Measurements from ENCODE around the gene RNF34. TPM values are rescaled to one million over a fixed set of nuclear protein-coding genes. Genes with fewer than 3 reads are reported as not detected.
A peak's percentile ranks its signal among the peaks of the same experiment; 100 is the strongest.

The RNF34 gene
- polyA plus RNA-seq, 1 of the 3 experiments (the other 2 are of a cell fraction) = 29.4 TPM

DNA sequence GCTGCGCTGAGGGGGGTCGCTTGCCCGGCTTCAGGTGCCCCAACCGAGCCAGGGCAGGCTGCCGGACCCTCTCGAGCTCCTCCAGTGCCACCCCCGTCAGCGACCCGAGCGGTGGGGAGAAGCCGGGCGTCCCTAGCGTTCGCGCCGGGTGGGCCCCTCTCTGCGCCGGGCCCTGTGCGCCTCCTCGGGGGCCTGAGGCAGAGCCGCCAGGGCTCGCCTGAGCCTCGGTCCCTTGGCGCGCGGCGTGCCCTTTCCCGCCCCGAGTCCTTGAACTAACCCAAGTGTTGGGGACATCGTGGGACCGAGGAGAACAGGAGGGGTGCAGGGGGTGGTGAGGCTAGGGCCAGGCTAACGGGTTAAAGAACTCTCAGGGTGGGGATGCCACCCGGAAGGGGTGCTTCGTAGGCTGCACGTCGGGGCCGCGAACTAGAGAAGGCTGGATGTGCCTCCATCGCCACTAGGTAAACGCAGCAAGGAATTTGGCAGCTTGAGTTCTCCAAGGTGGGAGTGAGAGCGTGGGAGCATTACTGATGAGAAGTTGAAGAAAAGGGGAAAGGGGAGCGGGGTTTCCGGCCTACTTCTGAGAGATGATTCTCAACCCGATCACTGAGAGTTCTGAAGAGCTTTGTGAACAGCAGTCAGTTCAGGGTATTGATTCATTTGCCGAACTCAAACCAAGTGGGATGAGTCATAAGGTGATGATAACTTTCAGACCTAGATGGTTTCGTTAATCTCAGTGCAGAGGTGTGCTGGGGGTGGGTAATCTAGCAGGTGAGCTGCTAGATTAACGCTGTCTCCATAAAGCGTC, 618 bp downstream of the RNF34 start:
- DNase-seq = peak; percentile 69
- peak overlapping the region; percentile 83 for H3K4me2 ChIP-seq
- peaks cover 2 to 19% of the 10 kb centered on the region in 2 experiments for H3K36me3 ChIP-seq (replicated peaks in 1 of 2; ENCODE audit: control insufficient read depth in 1 of 2, insufficient read depth in 2 of 2, low read length in 1 of 2)
- H3K9me3 ChIP-seq = no peaks in the 10 kb centered on the region
- ChIA-PET CTCF (interaction anchor here (1.0 to 2.2 kb wide), 3 partner anchors 12 to 66 kb away, joined by 3 to 11 read pairs (median 3); no protein-coding TSS in a partner anchor), POLR2A (interaction anchor here (0.7 to 2.5 kb wide), 10 partner anchors 9 to 74 kb away, joined by 3 to 20 read pairs (median 4); partner anchors contain the start of gene ANAPC5)
- H4K20me1 ChIP-seq (ENCODE audit: insufficient read depth) = peaks cover 14% of the 10 kb centered on the region; the same call in 1 of the 2 replicates
- H3K27me3 ChIP-seq (ENCODE audit: insufficient read depth) = no peaks in the 10 kb centered on the region
- peak overlapping the region; percentile 77 to 81 for H3K4me3 ChIP-seq (ENCODE audit: low read depth in 2 of 2, low read length in 1 of 2)
- peaks cover 8% of the 10 kb centered on the region in 2 experiments; a peak in 3 of 4 replicates for H3K4me1 ChIP-seq (ENCODE audit: control insufficient read depth in 1 of 2, insufficient read depth in 2 of 2, low read depth in 1 of 2, low read length in 1 of 2)
- TF ChIP-seq FOSL2 (IDR thresholded peaks at IDR 0.05; ENCODE audit: borderline replicate concordance, low read depth) (peak; percentile 64; the same call in 1 of the 2 replicates), MXI1 (IDR thresholded peaks at IDR 0.05; ENCODE audit: low read depth, low read length) (no peak), RAD21 (IDR thresholded peaks at IDR 0.05; ENCODE audit: low read length) (no peak; the same call in 1 of the 2 replicates)
- peak overlapping the region; percentile 74; the same call in 1 of the 2 replicates for H2AFZ ChIP-seq (ENCODE audit: low read depth)
- H3K27ac ChIP-seq (ENCODE audit: low read depth in 2 of 2, low read length in 1 of 2) = peak overlapping the region; percentile 73 to 84
- peak overlapping the region; percentile 81 for H3K9ac ChIP-seq
- H3K79me2 ChIP-seq (ENCODE audit: insufficient read depth) = peaks cover 67% of the 10 kb centered on the region
- 5% methylated on average over 30 of the region's 48 CpGs for WGBS (ENCODE audit: low lambda C conversion rate)
- H3F3A ChIP-seq (replicated peaks; ENCODE audit: insufficient read depth) = no peaks in the 10 kb centered on the region
- no peaks in the 10 kb centered on the region for H3K9me2 ChIP-seq

DNA sequence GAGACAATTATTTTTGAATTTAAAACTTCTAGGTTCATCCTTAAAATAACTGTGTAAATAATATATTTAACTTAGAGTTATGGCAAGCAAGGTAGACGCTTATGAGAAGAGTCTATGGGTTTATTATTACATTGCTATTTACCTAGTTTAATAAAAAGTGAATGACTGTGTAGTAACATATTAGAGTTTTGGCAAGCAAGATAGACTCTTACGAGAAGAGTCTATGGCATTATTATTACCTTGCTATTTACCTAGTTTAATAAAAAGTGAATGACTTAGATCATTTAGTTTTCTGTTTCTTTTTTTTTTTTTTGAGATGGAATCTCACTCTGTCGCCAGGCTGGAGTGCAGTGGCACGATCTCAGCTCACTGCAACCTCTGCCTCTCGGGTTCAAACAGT, 3.8 kb downstream of the RNF34 start:
- H3K9ac ChIP-seq = no peak overlapping the region
- TF ChIP-seq TAF1 (IDR thresholded peaks at IDR 0.05; ENCODE audit: borderline replicate concordance, low read depth, low read length) (no peak), ELF1 (IDR thresholded peaks at IDR 0.05) (no peak), FOXM1 (IDR thresholded peaks at IDR 0.05; ENCODE audit: low read depth) (no peak), TCF12 (IDR thresholded peaks at IDR 0.05) (no peak), RFX5 (IDR thresholded peaks at IDR 0.05; ENCODE audit: low read length) (no peak), JUND (IDR thresholded peaks at IDR 0.05) (no peak), EP300 (IDR thresholded peaks at IDR 0.05; ENCODE audit: borderline replicate concordance in 1 of 2, low read depth in 1 of 2, low read length in 1 of 2) (no peak), GABPA (IDR thresholded peaks at IDR 0.05; ENCODE audit: low read depth) (no peak), FOSL2 (IDR thresholded peaks at IDR 0.05; ENCODE audit: borderline replicate concordance, low read depth) (no peak), RXRA (IDR thresholded peaks at IDR 0.05; ENCODE audit: borderline replicate concordance, low read depth) (no peak), MEF2A (IDR thresholded peaks at IDR 0.05; ENCODE audit: borderline replicate concordance, low read depth) (no peak), YY1 (IDR thresholded peaks at IDR 0.05; ENCODE audit: low read depth) (no peak)
- TF ChIP-seq, protein P1, sequence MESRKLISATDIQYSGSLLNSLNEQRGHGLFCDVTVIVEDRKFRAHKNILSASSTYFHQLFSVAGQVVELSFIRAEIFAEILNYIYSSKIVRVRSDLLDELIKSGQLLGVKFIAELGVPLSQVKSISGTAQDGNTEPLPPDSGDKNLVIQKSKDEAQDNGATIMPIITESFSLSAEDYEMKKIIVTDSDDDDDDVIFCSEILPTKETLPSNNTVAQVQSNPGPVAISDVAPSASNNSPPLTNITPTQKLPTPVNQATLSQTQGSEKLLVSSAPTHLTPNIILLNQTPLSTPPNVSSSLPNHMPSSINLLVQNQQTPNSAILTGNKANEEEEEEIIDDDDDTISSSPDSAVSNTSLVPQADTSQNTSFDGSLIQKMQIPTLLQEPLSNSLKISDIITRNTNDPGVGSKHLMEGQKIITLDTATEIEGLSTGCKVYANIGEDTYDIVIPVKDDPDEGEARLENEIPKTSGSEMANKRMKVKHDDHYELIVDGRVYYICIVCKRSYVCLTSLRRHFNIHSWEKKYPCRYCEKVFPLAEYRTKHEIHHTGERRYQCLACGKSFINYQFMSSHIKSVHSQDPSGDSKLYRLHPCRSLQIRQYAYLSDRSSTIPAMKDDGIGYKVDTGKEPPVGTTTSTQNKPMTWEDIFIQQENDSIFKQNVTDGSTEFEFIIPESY (IDR thresholded peaks at IDR 0.05; ENCODE audit: borderline replicate concordance, low read depth) = no peak
- TF ChIP-seq, protein P2, sequence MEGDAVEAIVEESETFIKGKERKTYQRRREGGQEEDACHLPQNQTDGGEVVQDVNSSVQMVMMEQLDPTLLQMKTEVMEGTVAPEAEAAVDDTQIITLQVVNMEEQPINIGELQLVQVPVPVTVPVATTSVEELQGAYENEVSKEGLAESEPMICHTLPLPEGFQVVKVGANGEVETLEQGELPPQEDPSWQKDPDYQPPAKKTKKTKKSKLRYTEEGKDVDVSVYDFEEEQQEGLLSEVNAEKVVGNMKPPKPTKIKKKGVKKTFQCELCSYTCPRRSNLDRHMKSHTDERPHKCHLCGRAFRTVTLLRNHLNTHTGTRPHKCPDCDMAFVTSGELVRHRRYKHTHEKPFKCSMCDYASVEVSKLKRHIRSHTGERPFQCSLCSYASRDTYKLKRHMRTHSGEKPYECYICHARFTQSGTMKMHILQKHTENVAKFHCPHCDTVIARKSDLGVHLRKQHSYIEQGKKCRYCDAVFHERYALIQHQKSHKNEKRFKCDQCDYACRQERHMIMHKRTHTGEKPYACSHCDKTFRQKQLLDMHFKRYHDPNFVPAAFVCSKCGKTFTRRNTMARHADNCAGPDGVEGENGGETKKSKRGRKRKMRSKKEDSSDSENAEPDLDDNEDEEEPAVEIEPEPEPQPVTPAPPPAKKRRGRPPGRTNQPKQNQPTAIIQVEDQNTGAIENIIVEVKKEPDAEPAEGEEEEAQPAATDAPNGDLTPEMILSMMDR (IDR thresholded peaks at IDR 0.05) = no peak
- TF ChIP-seq, protein P3, sequence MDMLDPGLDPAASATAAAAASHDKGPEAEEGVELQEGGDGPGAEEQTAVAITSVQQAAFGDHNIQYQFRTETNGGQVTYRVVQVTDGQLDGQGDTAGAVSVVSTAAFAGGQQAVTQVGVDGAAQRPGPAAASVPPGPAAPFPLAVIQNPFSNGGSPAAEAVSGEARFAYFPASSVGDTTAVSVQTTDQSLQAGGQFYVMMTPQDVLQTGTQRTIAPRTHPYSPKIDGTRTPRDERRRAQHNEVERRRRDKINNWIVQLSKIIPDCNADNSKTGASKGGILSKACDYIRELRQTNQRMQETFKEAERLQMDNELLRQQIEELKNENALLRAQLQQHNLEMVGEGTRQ (IDR thresholded peaks at IDR 0.05; ENCODE audit: borderline replicate concordance, low read depth, low read length) = no peak
- TF ChIP-seq, protein P4, sequence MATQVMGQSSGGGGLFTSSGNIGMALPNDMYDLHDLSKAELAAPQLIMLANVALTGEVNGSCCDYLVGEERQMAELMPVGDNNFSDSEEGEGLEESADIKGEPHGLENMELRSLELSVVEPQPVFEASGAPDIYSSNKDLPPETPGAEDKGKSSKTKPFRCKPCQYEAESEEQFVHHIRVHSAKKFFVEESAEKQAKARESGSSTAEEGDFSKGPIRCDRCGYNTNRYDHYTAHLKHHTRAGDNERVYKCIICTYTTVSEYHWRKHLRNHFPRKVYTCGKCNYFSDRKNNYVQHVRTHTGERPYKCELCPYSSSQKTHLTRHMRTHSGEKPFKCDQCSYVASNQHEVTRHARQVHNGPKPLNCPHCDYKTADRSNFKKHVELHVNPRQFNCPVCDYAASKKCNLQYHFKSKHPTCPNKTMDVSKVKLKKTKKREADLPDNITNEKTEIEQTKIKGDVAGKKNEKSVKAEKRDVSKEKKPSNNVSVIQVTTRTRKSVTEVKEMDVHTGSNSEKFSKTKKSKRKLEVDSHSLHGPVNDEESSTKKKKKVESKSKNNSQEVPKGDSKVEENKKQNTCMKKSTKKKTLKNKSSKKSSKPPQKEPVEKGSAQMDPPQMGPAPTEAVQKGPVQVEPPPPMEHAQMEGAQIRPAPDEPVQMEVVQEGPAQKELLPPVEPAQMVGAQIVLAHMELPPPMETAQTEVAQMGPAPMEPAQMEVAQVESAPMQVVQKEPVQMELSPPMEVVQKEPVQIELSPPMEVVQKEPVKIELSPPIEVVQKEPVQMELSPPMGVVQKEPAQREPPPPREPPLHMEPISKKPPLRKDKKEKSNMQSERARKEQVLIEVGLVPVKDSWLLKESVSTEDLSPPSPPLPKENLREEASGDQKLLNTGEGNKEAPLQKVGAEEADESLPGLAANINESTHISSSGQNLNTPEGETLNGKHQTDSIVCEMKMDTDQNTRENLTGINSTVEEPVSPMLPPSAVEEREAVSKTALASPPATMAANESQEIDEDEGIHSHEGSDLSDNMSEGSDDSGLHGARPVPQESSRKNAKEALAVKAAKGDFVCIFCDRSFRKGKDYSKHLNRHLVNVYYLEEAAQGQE (IDR thresholded peaks at IDR 0.05; ENCODE audit: low read depth, low read length) = no peak

More for the DNA sequence above, 3.8 kb downstream of the RNF34 start:
- H4K20me1 ChIP-seq (ENCODE audit: insufficient read depth) = peaks cover 14% of the 10 kb centered on the region; the same call in 1 of the 2 replicates
- H3K9me3 ChIP-seq = no peaks in the 10 kb centered on the region
- peaks cover 9 to 34% of the 10 kb centered on the region in 2 experiments for H3K36me3 ChIP-seq (replicated peaks in 1 of 2; ENCODE audit: control insufficient read depth in 1 of 2, insufficient read depth in 2 of 2, low read length in 1 of 2)
- CTCF ChIA-PET = interaction anchor here (2.6 kb wide), 1 partner anchor 39 kb away, joined by 15 read pairs; no protein-coding TSS in a partner anchor
- H3K4me3 ChIP-seq (ENCODE audit: low read depth in 2 of 2, low read length in 1 of 2) = no peak overlapping the region
- no peak overlapping the region for H2AFZ ChIP-seq (ENCODE audit: low read depth)
- POLR2A ChIA-PET = interaction anchor here (0.6 to 1.3 kb wide), 3 partner anchors 52 to 1287 kb away, joined by 3 to 5 read pairs (median 3); no protein-coding TSS in a partner anchor
- no peak overlapping the region for H3K4me2 ChIP-seq
- no peak overlapping the region; a peak in 1 of 4 replicates for H3K27ac ChIP-seq (ENCODE audit: low read depth in 2 of 2, low read length in 1 of 2)
- no peaks in the 10 kb centered on the region for H3K27me3 ChIP-seq (ENCODE audit: insufficient read depth)
- H3K79me2 ChIP-seq (ENCODE audit: insufficient read depth) = peaks cover 92% of the 10 kb centered on the region
- H3K9me2 ChIP-seq = no peaks in the 10 kb centered on the region
- H3K4me1 ChIP-seq (ENCODE audit: control insufficient read depth in 1 of 2, insufficient read depth in 2 of 2, low read depth in 1 of 2, low read length in 1 of 2) = peaks cover 8% of the 10 kb centered on the region in 2 experiments; a peak in 3 of 4 replicates
- 98% methylated on average over 5 of the region's 5 CpGs for WGBS (ENCODE audit: low lambda C conversion rate)
- DNase-seq = no peak
- no peaks in the 10 kb centered on the region for H3F3A ChIP-seq (replicated peaks; ENCODE audit: insufficient read depth)
